PC-3 (cell line): ENCODE results near the gene DIP2B.

Source experiments
- EZH2 ChIP-seq: fragments of 300-600 bp; sonication (generic); IDR thresholded peaks from one replicate; pipeline ENCODE4 v1.6.1; 2017; ENCODE audit warnings: antibody characterized with exemption, mild to moderate bottlenecking, low read length; ENCODE audit not compliant: unreplicated experiment
- TF ChIP-seq, protein P1 (sequence below): fragments of 300-600 bp; sonication (generic); conservative IDR thresholded peaks from 2 replicates; pipeline ENCODE4 v1.5.1; 2017; ENCODE audit warnings: antibody characterized with exemption, low read depth, mild to moderate bottlenecking, low read length

GRCh38 chr12:50567926-50568325 is 63.1 kb downstream of the DIP2B start:
- TF ChIP-seq, protein P1, sequence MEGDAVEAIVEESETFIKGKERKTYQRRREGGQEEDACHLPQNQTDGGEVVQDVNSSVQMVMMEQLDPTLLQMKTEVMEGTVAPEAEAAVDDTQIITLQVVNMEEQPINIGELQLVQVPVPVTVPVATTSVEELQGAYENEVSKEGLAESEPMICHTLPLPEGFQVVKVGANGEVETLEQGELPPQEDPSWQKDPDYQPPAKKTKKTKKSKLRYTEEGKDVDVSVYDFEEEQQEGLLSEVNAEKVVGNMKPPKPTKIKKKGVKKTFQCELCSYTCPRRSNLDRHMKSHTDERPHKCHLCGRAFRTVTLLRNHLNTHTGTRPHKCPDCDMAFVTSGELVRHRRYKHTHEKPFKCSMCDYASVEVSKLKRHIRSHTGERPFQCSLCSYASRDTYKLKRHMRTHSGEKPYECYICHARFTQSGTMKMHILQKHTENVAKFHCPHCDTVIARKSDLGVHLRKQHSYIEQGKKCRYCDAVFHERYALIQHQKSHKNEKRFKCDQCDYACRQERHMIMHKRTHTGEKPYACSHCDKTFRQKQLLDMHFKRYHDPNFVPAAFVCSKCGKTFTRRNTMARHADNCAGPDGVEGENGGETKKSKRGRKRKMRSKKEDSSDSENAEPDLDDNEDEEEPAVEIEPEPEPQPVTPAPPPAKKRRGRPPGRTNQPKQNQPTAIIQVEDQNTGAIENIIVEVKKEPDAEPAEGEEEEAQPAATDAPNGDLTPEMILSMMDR = no peak
- TF ChIP-seq EZH2 = no peak
